ENCODE data around the gene PYGB. TPM values are rescaled to one million over a fixed set of nuclear protein-coding genes. Genes with fewer than 3 reads are reported as not detected.
A peak's percentile ranks its signal among the peaks of the same experiment; 100 is the strongest.

PYGB gene
- total RNA-seq, 1 experiment from 2014 or later, result 78.9 TPM

- Histone ChIP-seq H3K9me3 (no peaks in the 10 kb centered on the region), H3K27me3 (replicated peaks; ENCODE audit: control insufficient read depth, insufficient read depth, low read length) (no peaks in the 10 kb centered on the region), H3K4me3 (ENCODE audit: low read depth, low read length) (no peak overlapping the region), H3K4me1 (no peaks in the 10 kb centered on the region), H3K36me3 (ENCODE audit: control insufficient read depth, insufficient read depth, low read length) (no peaks in the 10 kb centered on the region; the same call in 1 of the 2 replicates)
- H3K36me3 Mint-ChIP-seq (ENCODE audit: insufficient read depth, unreplicated experiment), result peaks cover 37% of the 10 kb centered on the region
- H3K27ac Mint-ChIP-seq (ENCODE audit: unreplicated experiment), result no peak overlapping the region
- no TSS peak for BruUV-seq (replicated peaks)
- ChIA-PET CTCF (no interaction called here), POLR2A (no interaction called here)
- H3K27me3 Mint-ChIP-seq (ENCODE audit: insufficient read depth, unreplicated experiment), result no peaks in the 10 kb centered on the region
- intact Hi-C loops (cut with micrococcal nuclease; ENCODE audit: unreplicated experiment), result no loop called here
- H3K4me1 Mint-ChIP-seq (ENCODE audit: low read depth, unreplicated experiment), result no peaks in the 10 kb centered on the region
- TF ChIP-seq CTCF (IDR thresholded peaks at IDR 0.05; ENCODE audit: insufficient read depth in 1 of 2, low read depth in 1 of 2, low read length in 1 of 2, severe bottlenecking in 1 of 2, unreplicated experiment in 1 of 2), result no peak
- no peaks in the 10 kb centered on the region for H3K9me3 Mint-ChIP-seq (ENCODE audit: unreplicated experiment)
- no peak for DNase-seq
- H3K4me3 Mint-ChIP-seq (ENCODE audit: unreplicated experiment), result no peak overlapping the region
Measured at GRCh38 chr20:25279403-25279802, 31.5 kb downstream of the PYGB start.

- Mint-ChIP-seq H3K9me3 (ENCODE audit: unreplicated experiment) (no peaks in the 10 kb centered on the region), H3K36me3 (ENCODE audit: insufficient read depth, unreplicated experiment) (peaks cover 38% of the 10 kb centered on the region), H3K27ac (ENCODE audit: unreplicated experiment) (no peak overlapping the region), H3K4me3 (ENCODE audit: unreplicated experiment) (no peak overlapping the region), H3K4me1 (ENCODE audit: low read depth, unreplicated experiment) (no peaks in the 10 kb centered on the region), H3K27me3 (ENCODE audit: insufficient read depth, unreplicated experiment) (no peaks in the 10 kb centered on the region)
- Histone ChIP-seq H3K9me3 (no peaks in the 10 kb centered on the region), H3K4me3 (ENCODE audit: low read depth, low read length) (no peak overlapping the region), H3K27me3 (replicated peaks; ENCODE audit: control insufficient read depth, insufficient read depth, low read length) (no peaks in the 10 kb centered on the region), H3K4me1 (no peaks in the 10 kb centered on the region), H3K36me3 (ENCODE audit: control insufficient read depth, insufficient read depth, low read length) (no peaks in the 10 kb centered on the region; the same call in 1 of the 2 replicates)
- ChIA-PET CTCF (no interaction called here), POLR2A (no interaction called here)
- DNase-seq, result peak in 1 of 2 experiments; percentile 28
- BruUV-seq (replicated peaks), result no TSS peak
- no peak for TF ChIP-seq CTCF (IDR thresholded peaks at IDR 0.05; ENCODE audit: insufficient read depth in 1 of 2, low read depth in 1 of 2, low read length in 1 of 2, severe bottlenecking in 1 of 2, unreplicated experiment in 1 of 2)
- intact Hi-C loops (cut with micrococcal nuclease; ENCODE audit: unreplicated experiment), result no loop called here
Measured at GRCh38 chr20:25280051-25280573, 32.2 kb downstream of the PYGB start.

- Histone ChIP-seq H3K4me3 (ENCODE audit: low read depth, low read length) (no peak overlapping the region), H3K9me3 (no peaks in the 10 kb centered on the region), H3K27me3 (replicated peaks; ENCODE audit: control insufficient read depth, insufficient read depth, low read length) (no peaks in the 10 kb centered on the region), H3K36me3 (ENCODE audit: control insufficient read depth, insufficient read depth, low read length) (no peaks in the 10 kb centered on the region; the same call in 1 of the 2 replicates), H3K4me1 (no peaks in the 10 kb centered on the region)
- Mint-ChIP-seq H3K27me3 (ENCODE audit: insufficient read depth, unreplicated experiment) (no peaks in the 10 kb centered on the region), H3K4me3 (ENCODE audit: unreplicated experiment) (no peak overlapping the region), H3K4me1 (ENCODE audit: low read depth, unreplicated experiment) (no peaks in the 10 kb centered on the region), H3K27ac (ENCODE audit: unreplicated experiment) (no peak overlapping the region), H3K9me3 (ENCODE audit: unreplicated experiment) (no peaks in the 10 kb centered on the region), H3K36me3 (ENCODE audit: insufficient read depth, unreplicated experiment) (peaks cover 34% of the 10 kb centered on the region)
- CTCF ChIA-PET, result interaction anchor here (0.6 kb wide), 1 partner anchor 15 kb away, joined by 3 read pairs; no protein-coding TSS in a partner anchor
- DNase-seq, result peak in 1 of 2 experiments; percentile 31
- intact Hi-C loops (cut with micrococcal nuclease; ENCODE audit: unreplicated experiment), result no loop called here
- POLR2A ChIA-PET, result no interaction called here
- no peak for TF ChIP-seq CTCF (IDR thresholded peaks at IDR 0.05; ENCODE audit: insufficient read depth in 1 of 2, low read depth in 1 of 2, low read length in 1 of 2, severe bottlenecking in 1 of 2, unreplicated experiment in 1 of 2)
- no TSS peak for BruUV-seq (replicated peaks)
Measured at GRCh38 chr20:25280574-25281535, 33.0 kb downstream of the PYGB start.

All from Caco-2 (cell line).